ENCODE data around the gene RALY. TPM values are rescaled to one million over a fixed set of nuclear protein-coding genes. Genes with fewer than 3 reads are reported as not detected.

Gene RALY
- total and polyA plus RNA-seq, 10 of the 15 experiments (the other 5 are each of a cell fraction or from before 2014, with no cell fraction given): 1.2 to 246 (median 137) TPM

GRCh38 chr20:34096699-34097444 lies 103.2 kb downstream of the RALY start:
- DNase-seq (ENCODE audit: low read depth, low spot score) (no peak), ATAC-seq (no peak), FAIRE-seq (no peak)
- RAD21 ChIA-PET (ENCODE audit: unreplicated experiment): no interaction called here
- H4K20me1 ChIP-seq (ENCODE audit: control insufficient read depth, insufficient read depth): no peaks in the 10 kb centered on the region
- SMC1A ChIA-PET (ENCODE audit: uncharacterized antibody, unreplicated experiment): no interaction called here
- H3K9me3 ChIP-seq (replicated peaks; ENCODE audit: control insufficient read depth, insufficient read depth, low read length): no peaks in the 10 kb centered on the region
- no peak overlapping the region for H2AFZ ChIP-seq (ENCODE audit: control insufficient read depth, low read depth, low read length)
- H3K4me1 ChIP-seq (ENCODE audit: control insufficient read depth, insufficient read depth, low read length): no peaks in the 10 kb centered on the region
- H3K27ac ChIP-seq (ENCODE audit: control insufficient read depth, insufficient read depth): no peak overlapping the region
- H3K36me3 ChIP-seq (ENCODE audit: control insufficient read depth in 2 of 2, insufficient read depth in 2 of 2, low read length in 1 of 2): peaks cover 22 to 49% of the 10 kb centered on the region in 2 experiments
- CTCF ChIA-PET: no interaction called here
- intact Hi-C loops (cut with micrococcal nuclease; ENCODE audit: unreplicated experiment): no loop called here
- no peak overlapping the region for H3K4me2 ChIP-seq (ENCODE audit: control insufficient read depth, insufficient read depth)
- no peak overlapping the region for H3K4me3 ChIP-seq
- no peak overlapping the region for H3K9ac ChIP-seq (ENCODE audit: control insufficient read depth, insufficient read depth, low read length)
- POLR2A ChIA-PET: no interaction called here
- no peak for TF ChIP-seq NFYA (IDR thresholded peaks at IDR 0.05; ENCODE audit: borderline replicate concordance, low read depth, low read length)
- peak; percentile 33; the same call in 1 of the 2 replicates for TF ChIP-seq POLR2A (IDR thresholded peaks at IDR 0.05; ENCODE audit: low read depth, low read length)
- TF ChIP-seq POU2F2 (IDR thresholded peaks at IDR 0.05; ENCODE audit: borderline replicate concordance, low read depth, low read length): no peak
- TF ChIP-seq EED (IDR thresholded peaks at IDR 0.05; ENCODE audit: low read depth): no peak
- no peak for TF ChIP-seq ASH2L (IDR thresholded peaks at IDR 0.05; ENCODE audit: borderline replicate concordance, low read depth)
- BruUV-seq (replicated peaks): no TSS peak
- in situ Hi-C loops (cut with MboI): no loop called here
- peaks cover 3% of the 10 kb centered on the region for H3K79me2 ChIP-seq (ENCODE audit: control insufficient read depth, insufficient read depth, low read length)
- WGBS (ENCODE audit: insufficient coverage, insufficient replicate concordance, low lambda C conversion rate, missing lambda C conversion rate): 92% methylated on average over 9 of the region's 9 CpGs
- no peaks in the 10 kb centered on the region for H3K27me3 ChIP-seq (replicated peaks in 1 of 2; ENCODE audit: control insufficient read depth in 2 of 2, insufficient read depth in 2 of 2, low read length in 1 of 2)

GRCh38 chr20:34098570-34098969 lies 104.9 kb downstream of the RALY start:
- ChIA-PET RAD21 (ENCODE audit: unreplicated experiment) (no interaction called here), POLR2A (no interaction called here), CTCF (no interaction called here), SMC1A (ENCODE audit: uncharacterized antibody, unreplicated experiment) (no interaction called here)
- Histone ChIP-seq H3K27me3 (replicated peaks in 1 of 2; ENCODE audit: control insufficient read depth in 2 of 2, insufficient read depth in 2 of 2, low read length in 1 of 2) (no peaks in the 10 kb centered on the region), H2AFZ (ENCODE audit: control insufficient read depth, low read depth, low read length) (no peak overlapping the region), H3K4me3 (no peak overlapping the region), H3K27ac (ENCODE audit: control insufficient read depth, insufficient read depth) (no peak overlapping the region), H3K36me3 (ENCODE audit: control insufficient read depth in 2 of 2, insufficient read depth in 2 of 2, low read length in 1 of 2) (peaks cover 18 to 50% of the 10 kb centered on the region in 2 experiments), H3K9ac (ENCODE audit: control insufficient read depth, insufficient read depth, low read length) (no peak overlapping the region), H3K4me1 (ENCODE audit: control insufficient read depth, insufficient read depth, low read length) (no peaks in the 10 kb centered on the region), H3K79me2 (ENCODE audit: control insufficient read depth, insufficient read depth, low read length) (peaks cover 16% of the 10 kb centered on the region), H3K9me3 (replicated peaks; ENCODE audit: control insufficient read depth, insufficient read depth, low read length) (no peaks in the 10 kb centered on the region), H4K20me1 (ENCODE audit: control insufficient read depth, insufficient read depth) (no peaks in the 10 kb centered on the region), H3K4me2 (ENCODE audit: control insufficient read depth, insufficient read depth) (no peak overlapping the region)
- BruUV-seq (replicated peaks): no TSS peak
- no peak for DNase-seq (ENCODE audit: low read depth, low spot score)
- WGBS (ENCODE audit: insufficient coverage, insufficient replicate concordance, low lambda C conversion rate, missing lambda C conversion rate): 52% methylated on average over 3 of the region's 3 CpGs
- no peak for ATAC-seq
- in situ Hi-C loops (cut with MboI): no loop called here
- FAIRE-seq: no peak
- intact Hi-C loops (cut with micrococcal nuclease; ENCODE audit: unreplicated experiment): no loop called here
- TF ChIP-seq NFYA (IDR thresholded peaks at IDR 0.05; ENCODE audit: borderline replicate concordance, low read depth, low read length) (no peak), CEBPB (IDR thresholded peaks at IDR 0.05; ENCODE audit: borderline replicate concordance in 1 of 2, low read depth in 2 of 2, low read length in 2 of 2) (no peak), BMI1 (IDR thresholded peaks at IDR 0.05; ENCODE audit: borderline replicate concordance) (no peak), RAD51 (IDR thresholded peaks at IDR 0.05) (no peak), TCF3 (IDR thresholded peaks at IDR 0.05; ENCODE audit: borderline replicate concordance, insufficient read depth, low read depth, low read length) (no peak), RAD21 (IDR thresholded peaks at IDR 0.05; ENCODE audit: insufficient read depth, low read depth, low read length) (no peak)

Data from GM12878 (cell line).